MV-4-11 (cell line): ENCODE data around the gene GRAP.

ENCODE experiments used
- DNase-seq: peaks from one replicate; lab custom pipeline; 2025; lab: John Stamatoyannopoulos, UW

Gene GRAP

GRCh38 chr17:19002805-19003542 is 43.8 kb downstream of the GRAP start:
- no peak for DNase-seq

- DNase-seq, result no peak
Observed at GRCh38 chr17:19001907-19002590, 44.7 kb downstream of the GRAP start.

- DNase-seq, result no peak
Observed at GRCh38 chr17:19000531-19001325, 46.0 kb downstream of the GRAP start.

GRCh38 chr17:18999911-19000310 is 46.8 kb downstream of the GRAP start:
- DNase-seq, result no peak

GRCh38 chr17:18999394-18999793 is 47.4 kb downstream of the GRAP start:
- no peak for DNase-seq

- DNase-seq, result no peak
Observed at GRCh38 chr17:18997650-18998196, 49.0 kb downstream of the GRAP start.

- no peak for DNase-seq
Observed at GRCh38 chr17:18996458-18996857, 50.3 kb downstream of the GRAP start.

- no peak for DNase-seq
Observed at GRCh38 chr17:18995220-18995619, 51.5 kb downstream of the GRAP start.

- DNase-seq, result no peak
Observed at GRCh38 chr17:18994631-18995030, 52.1 kb downstream of the GRAP start.

- DNase-seq, result no peak
Observed at GRCh38 chr17:18993905-18994526, 52.7 kb downstream of the GRAP start.

- no peak for DNase-seq
Observed at GRCh38 chr17:18992454-18993130, 54.2 kb downstream of the GRAP start.

GRCh38 chr17:18991531-18992315 is 55.0 kb downstream of the GRAP start:
- DNase-seq, result no peak

- no peak for DNase-seq
Observed at GRCh38 chr17:18990331-18990730, 56.4 kb downstream of the GRAP start.

GRCh38 chr17:18988546-18989173 is 58.1 kb downstream of the GRAP start:
- no peak for DNase-seq

GRCh38 chr17:18987862-18988545 is 58.8 kb downstream of the GRAP start:
- DNase-seq, result no peak

- DNase-seq, result no peak
Observed at GRCh38 chr17:18987230-18987610, 59.5 kb downstream of the GRAP start.

- DNase-seq, result no peak
Observed at GRCh38 chr17:18986541-18987229, 60.1 kb downstream of the GRAP start.

GRCh38 chr17:18985475-18985874 is 61.3 kb downstream of the GRAP start:
- no peak for DNase-seq
